ENCODE measurements around the gene PFN1.

GRCh38 chr17:4948931-4949320, 596 bp upstream of the PFN1 start:
- TF ChIP-seq, protein P1, sequence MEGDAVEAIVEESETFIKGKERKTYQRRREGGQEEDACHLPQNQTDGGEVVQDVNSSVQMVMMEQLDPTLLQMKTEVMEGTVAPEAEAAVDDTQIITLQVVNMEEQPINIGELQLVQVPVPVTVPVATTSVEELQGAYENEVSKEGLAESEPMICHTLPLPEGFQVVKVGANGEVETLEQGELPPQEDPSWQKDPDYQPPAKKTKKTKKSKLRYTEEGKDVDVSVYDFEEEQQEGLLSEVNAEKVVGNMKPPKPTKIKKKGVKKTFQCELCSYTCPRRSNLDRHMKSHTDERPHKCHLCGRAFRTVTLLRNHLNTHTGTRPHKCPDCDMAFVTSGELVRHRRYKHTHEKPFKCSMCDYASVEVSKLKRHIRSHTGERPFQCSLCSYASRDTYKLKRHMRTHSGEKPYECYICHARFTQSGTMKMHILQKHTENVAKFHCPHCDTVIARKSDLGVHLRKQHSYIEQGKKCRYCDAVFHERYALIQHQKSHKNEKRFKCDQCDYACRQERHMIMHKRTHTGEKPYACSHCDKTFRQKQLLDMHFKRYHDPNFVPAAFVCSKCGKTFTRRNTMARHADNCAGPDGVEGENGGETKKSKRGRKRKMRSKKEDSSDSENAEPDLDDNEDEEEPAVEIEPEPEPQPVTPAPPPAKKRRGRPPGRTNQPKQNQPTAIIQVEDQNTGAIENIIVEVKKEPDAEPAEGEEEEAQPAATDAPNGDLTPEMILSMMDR (IDR thresholded peaks at IDR 0.05; ENCODE audit: low read length) = no peak
- TF ChIP-seq EZH2 (IDR thresholded peaks at IDR 0.05; ENCODE audit: borderline replicate concordance, low read length) = no peak

Data from OCI-LY1 (cell line).